ENCODE results near the gene PLAC9. TPM values are rescaled to one million over a fixed set of nuclear protein-coding genes. Genes with fewer than 3 reads are reported as not detected.

Gene PLAC9
- total and polyA plus RNA-seq, 4 donors = 11.8 to 53.1 (median 23.4) TPM

GRCh38 chr10:80146918-80147317 is 14.4 kb downstream of the PLAC9 start:
- no peak overlapping the region for H3K27ac ChIP-seq (ENCODE audit: low read depth in 1 of 2, low read length in 1 of 2)
- TF ChIP-seq CTCF (IDR thresholded peaks at IDR 0.05; ENCODE audit: control extremely low read depth, extremely low read depth) = no peak
- H3K27me3 ChIP-seq (ENCODE audit: control insufficient read depth in 3 of 3, insufficient read depth in 3 of 3, low read length in 2 of 3) = no peaks in the 10 kb centered on the region
- H3K36me3 ChIP-seq (ENCODE audit: control insufficient read depth in 4 of 4, insufficient read depth in 4 of 4, low read length in 4 of 4) = peaks cover 7 to 20% (median 11%) of the 10 kb centered on the region in 4 donors
- H3K9me3 ChIP-seq (ENCODE audit: control insufficient read depth in 4 of 4, insufficient read depth in 3 of 4, low read length in 3 of 4) = no peaks in the 10 kb centered on the region
- H3K4me1 ChIP-seq (ENCODE audit: control insufficient read depth in 5 of 5, insufficient read depth in 5 of 5, low read length in 5 of 5) = peaks cover 0 to 9% (median 0%) of the 10 kb centered on the region in 5 donors
- no peak overlapping the region for H3K4me3 ChIP-seq
- ATAC-seq (ENCODE audit: insufficient read depth, low FRiP score) (no peak), DNase-seq (no peak)
- H3K9ac ChIP-seq (ENCODE audit: insufficient read depth in 1 of 2, low read length in 2 of 2) = no peak overlapping the region
- 69 to 77% methylated on average over 3 of the region's 3 CpGs for WGBS, 2 donors

- Histone ChIP-seq H3K4me3 (no peak overlapping the region), H3K4me1 (ENCODE audit: control insufficient read depth in 5 of 5, insufficient read depth in 5 of 5, low read length in 5 of 5) (peaks cover 0 to 9% (median 0%) of the 10 kb centered on the region in 5 donors), H3K27ac (ENCODE audit: low read depth in 1 of 2, low read length in 1 of 2) (no peak overlapping the region), H3K27me3 (ENCODE audit: control insufficient read depth in 3 of 3, insufficient read depth in 3 of 3, low read length in 2 of 3) (no peaks in the 10 kb centered on the region), H3K9me3 (ENCODE audit: control insufficient read depth in 4 of 4, insufficient read depth in 3 of 4, low read length in 3 of 4) (no peaks in the 10 kb centered on the region), H3K36me3 (ENCODE audit: control insufficient read depth in 4 of 4, insufficient read depth in 4 of 4, low read length in 4 of 4) (peaks cover 10 to 20% (median 15%) of the 10 kb centered on the region in 4 donors), H3K9ac (ENCODE audit: insufficient read depth in 1 of 2, low read length in 2 of 2) (no peak overlapping the region)
- TF ChIP-seq CTCF (IDR thresholded peaks at IDR 0.05; ENCODE audit: control extremely low read depth, extremely low read depth) = no peak
- 69 to 93% methylated on average over 5 of the region's 5 CpGs for WGBS, 2 donors
- DNase-seq (no peak), ATAC-seq (ENCODE audit: insufficient read depth, low FRiP score) (no peak)
Measured at GRCh38 chr10:80148166-80148805, 15.8 kb downstream of the PLAC9 start.

GRCh38 chr10:80149123-80149522 is 16.6 kb downstream of the PLAC9 start:
- H3K4me3 ChIP-seq = no peak overlapping the region
- no peak overlapping the region for H3K27ac ChIP-seq (ENCODE audit: low read depth in 1 of 2, low read length in 1 of 2)
- H3K36me3 ChIP-seq (ENCODE audit: control insufficient read depth in 4 of 4, insufficient read depth in 4 of 4, low read length in 4 of 4) = peaks cover 10 to 24% (median 15%) of the 10 kb centered on the region in 4 donors
- ATAC-seq (ENCODE audit: insufficient read depth, low FRiP score) (no peak), DNase-seq (no peak)
- 97 to 100% methylated on average over 2 of the region's 2 CpGs for WGBS, 2 donors
- no peak for TF ChIP-seq CTCF (IDR thresholded peaks at IDR 0.05; ENCODE audit: control extremely low read depth, extremely low read depth)
- H3K9ac ChIP-seq (ENCODE audit: insufficient read depth in 1 of 2, low read length in 2 of 2) = no peak overlapping the region
- no peaks in the 10 kb centered on the region for H3K27me3 ChIP-seq (ENCODE audit: control insufficient read depth in 3 of 3, insufficient read depth in 3 of 3, low read length in 2 of 3)
- H3K9me3 ChIP-seq (ENCODE audit: control insufficient read depth in 4 of 4, insufficient read depth in 3 of 4, low read length in 3 of 4) = no peaks in the 10 kb centered on the region
- H3K4me1 ChIP-seq (ENCODE audit: control insufficient read depth in 5 of 5, insufficient read depth in 5 of 5, low read length in 5 of 5) = peaks cover 0 to 9% (median 0%) of the 10 kb centered on the region in 5 donors
